ENCODE measurements around the gene MAB21L4.

Gene MAB21L4

DNA sequence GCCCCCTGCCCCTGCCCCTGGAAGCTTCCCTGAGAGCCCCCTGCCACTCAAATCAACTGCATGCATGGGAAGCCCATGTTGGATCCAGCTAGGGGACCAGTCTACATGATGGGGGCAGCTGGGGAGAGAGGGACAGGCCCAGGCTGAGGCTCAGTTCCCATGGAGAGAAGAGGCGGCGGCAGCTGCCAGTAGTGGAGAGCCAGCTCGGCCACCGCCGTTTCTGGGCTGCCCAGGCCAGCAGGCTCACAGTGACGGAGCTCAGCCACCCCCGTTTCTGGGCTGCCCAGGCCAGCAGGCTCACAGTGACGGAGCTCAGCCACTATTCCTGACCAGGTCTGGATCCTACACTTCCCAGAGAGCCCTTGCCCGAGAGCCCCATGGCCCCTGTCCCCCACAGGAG is 3.6 kb downstream of the MAB21L4 start:
- TF ChIP-seq, protein P1, sequence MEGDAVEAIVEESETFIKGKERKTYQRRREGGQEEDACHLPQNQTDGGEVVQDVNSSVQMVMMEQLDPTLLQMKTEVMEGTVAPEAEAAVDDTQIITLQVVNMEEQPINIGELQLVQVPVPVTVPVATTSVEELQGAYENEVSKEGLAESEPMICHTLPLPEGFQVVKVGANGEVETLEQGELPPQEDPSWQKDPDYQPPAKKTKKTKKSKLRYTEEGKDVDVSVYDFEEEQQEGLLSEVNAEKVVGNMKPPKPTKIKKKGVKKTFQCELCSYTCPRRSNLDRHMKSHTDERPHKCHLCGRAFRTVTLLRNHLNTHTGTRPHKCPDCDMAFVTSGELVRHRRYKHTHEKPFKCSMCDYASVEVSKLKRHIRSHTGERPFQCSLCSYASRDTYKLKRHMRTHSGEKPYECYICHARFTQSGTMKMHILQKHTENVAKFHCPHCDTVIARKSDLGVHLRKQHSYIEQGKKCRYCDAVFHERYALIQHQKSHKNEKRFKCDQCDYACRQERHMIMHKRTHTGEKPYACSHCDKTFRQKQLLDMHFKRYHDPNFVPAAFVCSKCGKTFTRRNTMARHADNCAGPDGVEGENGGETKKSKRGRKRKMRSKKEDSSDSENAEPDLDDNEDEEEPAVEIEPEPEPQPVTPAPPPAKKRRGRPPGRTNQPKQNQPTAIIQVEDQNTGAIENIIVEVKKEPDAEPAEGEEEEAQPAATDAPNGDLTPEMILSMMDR (IDR thresholded peaks at IDR 0.05; ENCODE audit: control insufficient read depth, extremely low read depth, insufficient read depth): no peak
- H3K4me3 ChIP-seq (ENCODE audit: low read depth, low read length): no peak overlapping the region
- DNase-seq (ENCODE audit: low read depth): no peak

DNA sequence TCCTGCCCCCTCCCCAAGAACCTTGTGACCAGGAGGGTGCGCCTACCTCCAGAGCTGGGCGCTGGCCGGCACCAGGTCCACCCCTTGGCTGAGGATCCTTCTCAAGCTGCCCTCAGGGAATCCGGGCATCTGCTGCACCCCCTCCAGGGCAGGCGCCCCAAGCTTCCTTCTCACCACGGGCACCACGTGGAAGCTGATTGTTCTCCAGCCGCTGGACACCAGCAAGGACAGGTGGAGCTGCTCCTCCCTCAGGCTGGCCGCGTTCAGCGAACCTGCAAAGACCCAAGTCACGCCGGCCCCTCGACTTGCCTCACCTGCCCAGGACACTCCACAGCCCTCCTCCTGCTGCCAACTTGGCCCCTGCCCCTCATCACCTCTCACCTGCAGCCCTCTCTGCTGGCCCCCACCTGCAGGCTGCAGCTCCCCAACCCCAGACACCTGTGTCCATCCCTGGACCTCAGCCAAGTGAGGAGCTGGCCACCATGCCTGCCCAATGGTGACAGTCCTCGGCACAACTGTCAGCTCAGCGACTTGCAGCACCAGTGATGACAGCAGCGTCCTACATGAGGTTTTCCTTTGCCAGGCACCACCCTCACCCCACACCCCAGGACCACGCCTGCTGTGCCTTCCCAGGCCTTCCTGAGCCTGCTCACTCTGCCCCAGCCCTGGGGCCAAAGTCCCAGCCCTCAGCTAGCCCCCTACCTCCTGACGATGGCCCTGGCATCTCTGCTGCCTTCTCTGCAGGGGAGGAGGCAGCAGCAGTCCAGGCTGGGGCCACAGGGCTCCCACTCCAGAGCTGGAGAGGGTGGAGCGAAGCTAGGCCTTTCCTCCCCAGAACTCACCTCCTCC is 4.2 kb downstream of the MAB21L4 start:
- TF ChIP-seq, protein P1 (IDR thresholded peaks at IDR 0.05; ENCODE audit: control insufficient read depth, extremely low read depth, insufficient read depth): no peak
- DNase-seq (ENCODE audit: low read depth): no peak
- H3K4me3 ChIP-seq (ENCODE audit: low read depth, low read length): no peak overlapping the region

DNA sequence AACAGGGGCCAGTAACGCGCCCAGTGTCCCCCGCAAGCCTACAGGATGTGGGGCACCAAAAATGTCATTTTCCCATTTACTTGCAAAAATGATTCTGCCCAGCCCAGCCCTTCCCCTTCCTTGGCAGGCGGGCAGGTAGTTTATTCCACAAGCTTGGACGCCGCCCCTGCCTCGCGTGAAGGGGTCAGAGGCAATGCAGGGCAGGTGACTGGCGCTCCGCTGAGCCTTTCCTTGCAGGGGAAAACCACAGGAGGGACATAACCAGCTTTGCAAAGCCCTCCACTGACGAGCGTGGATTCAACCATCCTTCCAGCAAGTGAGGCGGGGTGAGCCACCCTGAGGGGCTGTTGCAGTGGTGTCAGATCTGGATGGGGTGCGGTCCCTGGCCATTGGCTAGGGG is 5.3 kb downstream of the MAB21L4 start:
- no peak for DNase-seq (ENCODE audit: low read depth)
- TF ChIP-seq, protein P1 (IDR thresholded peaks at IDR 0.05; ENCODE audit: control insufficient read depth, extremely low read depth, insufficient read depth): no peak
- no peak overlapping the region for H3K4me3 ChIP-seq (ENCODE audit: low read depth, low read length)

DNA sequence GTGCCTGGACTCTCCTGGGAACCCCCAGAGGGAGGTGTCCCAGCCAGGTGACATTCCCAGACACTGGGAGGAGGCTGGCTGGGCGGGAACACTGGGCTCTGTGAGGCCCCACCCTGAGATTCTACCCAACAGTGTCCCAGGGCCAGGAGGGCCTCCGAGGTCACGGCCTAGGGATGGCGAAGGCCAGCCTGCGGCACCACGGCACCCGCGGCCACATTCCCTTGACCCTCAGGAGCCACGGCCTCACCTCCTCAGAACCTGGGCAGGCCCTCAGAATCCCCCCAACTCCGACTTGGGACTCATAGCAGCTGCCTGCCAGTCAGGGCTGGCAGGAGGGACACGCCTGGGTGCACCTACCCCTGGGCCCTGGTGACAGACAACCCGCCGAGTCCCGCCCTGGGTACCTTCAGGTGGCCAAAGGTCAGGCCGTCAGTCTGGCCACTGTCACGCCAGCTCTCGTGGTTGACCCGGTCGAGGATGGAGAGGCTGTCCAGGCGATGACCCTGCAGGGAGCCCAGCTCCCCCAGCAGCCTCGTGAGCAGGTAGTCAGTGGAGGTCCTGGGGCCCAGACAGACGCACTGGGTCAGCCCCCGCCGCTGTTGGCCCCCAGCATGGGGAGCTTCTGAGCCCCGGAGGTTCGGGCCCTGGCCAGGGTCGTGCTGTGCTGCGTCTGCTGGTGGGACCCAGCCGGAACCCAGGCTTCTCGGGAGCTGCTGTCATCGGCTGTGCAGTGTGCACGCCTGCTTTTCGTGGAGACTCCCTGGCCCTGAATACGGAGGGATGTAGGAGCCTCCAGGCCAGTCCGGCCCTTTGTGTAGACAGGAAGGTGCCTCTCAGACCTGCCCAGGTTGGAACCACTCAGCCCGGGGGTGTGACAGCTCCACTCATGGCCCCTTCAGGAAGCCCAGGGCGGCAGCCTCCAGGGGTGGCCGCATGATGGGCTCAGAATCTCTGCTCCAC is 6.1 kb downstream of the MAB21L4 start:
- DNase-seq (ENCODE audit: low read depth): no peak
- TF ChIP-seq, protein P1 (IDR thresholded peaks at IDR 0.05; ENCODE audit: control insufficient read depth, extremely low read depth, insufficient read depth): no peak
- H3K4me3 ChIP-seq (ENCODE audit: low read depth, low read length): no peak overlapping the region

DNA sequence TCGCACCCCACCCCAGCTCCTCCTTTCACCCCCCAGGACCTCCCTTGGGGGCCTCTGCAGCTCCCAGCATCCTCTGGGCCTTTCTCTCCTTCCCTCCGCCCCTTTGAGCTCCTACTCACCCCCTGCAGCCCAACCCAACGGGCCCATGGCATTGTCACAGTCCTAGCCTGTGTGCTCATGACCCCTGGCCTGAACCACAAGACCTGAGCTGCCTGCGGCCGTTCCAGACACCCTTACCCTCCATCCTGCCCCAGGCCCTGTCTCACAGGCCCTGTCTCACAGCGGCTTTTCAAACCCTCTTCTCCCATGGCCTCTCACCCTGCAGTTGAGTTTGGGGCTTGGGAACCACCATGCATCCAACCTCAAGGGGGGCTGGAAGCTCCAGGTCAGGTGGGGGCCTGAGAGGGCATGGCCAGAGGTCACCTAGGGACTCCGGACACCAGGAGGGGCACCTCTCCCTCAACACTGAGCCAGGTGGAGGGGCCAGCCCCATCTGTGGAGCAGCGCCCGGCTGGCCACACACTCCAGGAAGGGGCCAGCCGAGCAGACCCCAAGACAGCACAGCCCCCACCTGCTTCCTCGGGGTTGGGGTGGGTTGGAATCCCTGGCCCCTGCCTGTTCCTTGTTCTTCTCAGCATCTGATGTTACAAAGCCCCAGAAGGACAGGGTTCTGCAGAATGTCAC is 6.9 kb downstream of the MAB21L4 start:
- H3K4me3 ChIP-seq (ENCODE audit: low read depth, low read length): no peak overlapping the region
- TF ChIP-seq, protein P1 (IDR thresholded peaks at IDR 0.05; ENCODE audit: control insufficient read depth, extremely low read depth, insufficient read depth): no peak
- no peak for DNase-seq (ENCODE audit: low read depth)

DNA sequence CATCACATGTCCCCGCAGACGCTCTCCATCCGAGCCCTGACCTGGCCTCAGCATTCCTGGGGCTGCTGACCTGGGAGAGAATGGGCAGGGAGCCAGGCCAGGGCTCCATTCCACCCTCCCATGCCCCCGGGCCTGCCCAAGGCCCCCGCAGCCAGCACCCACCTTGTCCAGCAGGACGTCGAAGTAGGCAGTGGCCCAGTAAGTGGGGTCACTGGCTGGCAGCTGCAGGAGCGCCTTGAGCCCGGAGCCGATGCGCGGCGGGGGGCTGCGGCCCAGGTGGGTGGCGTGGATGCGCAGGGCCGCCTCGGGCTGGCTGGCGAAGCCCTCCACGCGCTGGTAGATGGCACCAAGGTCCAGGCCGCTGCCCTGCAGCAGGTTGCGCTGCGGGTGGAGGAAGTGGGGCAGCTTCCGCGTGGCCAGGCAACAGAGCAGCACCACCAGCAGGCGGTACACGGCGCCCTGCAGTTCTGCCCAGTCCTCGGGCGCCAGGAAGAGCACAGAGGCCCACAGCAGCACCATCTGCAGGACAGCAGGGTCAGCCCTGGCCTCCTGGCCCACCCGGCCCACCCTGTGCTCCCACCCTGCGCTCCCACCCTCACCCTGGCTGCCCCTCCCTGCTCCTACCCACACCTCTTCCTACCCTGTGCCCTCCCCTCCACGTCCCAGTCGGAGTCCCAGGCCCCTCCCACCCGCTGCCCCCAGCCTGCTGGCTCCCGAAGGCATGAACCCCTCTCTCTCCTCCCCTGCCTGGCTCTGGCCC is 7.6 kb downstream of the MAB21L4 start:
- TF ChIP-seq, protein P1 (IDR thresholded peaks at IDR 0.05; ENCODE audit: control insufficient read depth, extremely low read depth, insufficient read depth): no peak
- DNase-seq (ENCODE audit: low read depth): no peak
- no peak overlapping the region for H3K4me3 ChIP-seq (ENCODE audit: low read depth, low read length)
